Hippocampal formation (tissue), 2 donors: ENCODE measurements around the gene MRPL10.
"Not testable (repeated sequence)": the region's sequence is repeated elsewhere in the genome, so short reads cannot be mapped to it uniquely, and the experiment has no call there.

Experiments
- DNase-seq, 2 donors: peaks; one replicate each; lab custom pipeline; 2025; lab: John Stamatoyannopoulos, UW

Gene MRPL10

DNA sequence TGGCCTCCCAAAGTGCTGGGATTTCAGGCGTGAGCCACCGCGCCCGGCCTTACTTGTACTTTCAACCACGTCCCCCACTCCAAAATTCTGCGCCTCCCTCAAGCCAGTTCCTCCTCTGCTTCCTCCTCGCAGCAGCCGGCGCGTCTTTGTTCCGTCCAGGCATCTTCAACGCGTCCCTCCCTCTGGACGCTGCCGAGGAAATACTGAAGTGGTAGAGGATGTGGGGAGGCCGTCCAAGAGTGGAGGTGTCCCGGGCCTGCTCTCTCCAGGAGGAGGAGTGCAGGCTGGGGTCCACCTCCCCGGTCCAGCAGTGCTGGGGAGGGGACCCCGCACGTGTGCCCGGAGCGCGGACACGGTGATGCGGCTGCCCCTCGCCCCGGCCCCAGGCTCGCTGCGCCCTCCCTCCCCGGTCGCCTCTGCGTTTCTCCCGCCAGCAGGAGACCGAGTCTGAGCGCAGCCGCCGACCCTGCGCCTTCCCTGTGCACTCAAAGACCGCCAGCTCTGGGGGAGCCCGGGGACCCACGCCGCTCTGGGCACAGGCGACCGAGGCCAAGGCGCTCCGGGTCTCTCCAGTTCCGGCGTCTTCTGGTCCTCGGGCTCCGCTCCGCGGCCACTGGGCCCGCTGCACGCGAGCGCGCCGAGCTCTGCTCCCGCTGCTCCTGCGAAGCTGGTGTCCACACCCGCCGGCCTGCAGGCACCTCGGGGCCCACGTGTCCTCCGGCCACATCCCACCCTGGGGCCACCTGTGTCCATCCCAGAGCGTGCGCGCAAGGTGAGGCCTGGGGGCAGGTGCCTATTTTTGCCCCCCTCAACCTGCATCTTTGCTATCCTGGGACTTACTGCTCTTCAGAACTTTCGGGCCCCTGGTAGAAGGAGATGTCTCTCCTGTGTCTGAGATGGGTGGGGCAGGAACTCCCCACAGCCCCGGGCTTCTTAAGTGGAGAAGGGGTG lies 41.5 kb downstream of the MRPL10 start:
- DNase-seq: peak in 1 of 2 donors; percentile 16

DNA sequence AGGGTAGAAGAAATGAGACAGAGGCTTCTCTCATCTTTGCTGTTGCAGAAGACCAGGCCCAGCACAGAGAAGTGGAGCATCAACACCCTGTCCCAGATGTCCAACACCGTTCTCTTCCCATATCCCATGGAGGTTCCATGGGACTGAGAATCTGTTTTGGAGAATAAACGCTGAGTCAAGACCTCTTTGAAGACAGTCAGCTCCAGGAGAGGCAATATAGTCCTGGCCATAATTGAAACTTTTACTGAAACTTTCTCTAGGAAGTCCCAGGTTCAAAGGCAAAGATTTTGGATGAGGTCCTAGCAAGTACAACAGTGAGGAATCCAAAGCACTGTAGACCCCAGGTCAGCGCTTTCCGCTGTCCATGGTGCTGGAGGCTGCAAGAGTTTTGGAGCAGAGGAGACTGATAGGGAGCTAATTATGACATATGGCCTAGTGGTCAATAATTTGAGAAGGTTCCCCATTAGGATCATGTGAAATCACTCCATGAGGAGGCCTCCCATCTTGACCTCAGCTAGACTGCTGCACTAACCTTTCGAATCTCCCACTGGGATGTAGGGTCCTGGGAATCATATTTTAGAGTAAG lies 45.7 kb downstream of the MRPL10 start:
- DNase-seq: no peak

DNA sequence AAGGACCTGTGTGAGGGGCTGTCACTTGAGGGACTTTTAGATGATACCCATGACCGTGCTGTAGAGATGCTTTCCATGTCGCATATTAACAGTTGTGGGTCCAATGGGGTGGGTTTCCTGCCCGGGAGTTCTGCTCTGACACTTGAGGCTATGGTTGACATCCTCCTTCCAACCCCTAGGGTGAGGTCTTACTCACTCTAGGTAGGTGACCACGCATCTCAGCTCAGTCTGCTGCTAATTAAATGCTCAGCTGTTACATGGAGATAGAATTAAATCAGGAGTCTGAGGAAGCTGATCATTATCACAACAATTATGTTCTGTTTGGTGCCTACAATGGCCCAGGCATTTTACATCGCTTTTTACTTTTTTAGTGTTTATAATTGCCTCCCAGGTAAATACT lies 49.9 kb downstream of the MRPL10 start:
- no peak for DNase-seq

DNA sequence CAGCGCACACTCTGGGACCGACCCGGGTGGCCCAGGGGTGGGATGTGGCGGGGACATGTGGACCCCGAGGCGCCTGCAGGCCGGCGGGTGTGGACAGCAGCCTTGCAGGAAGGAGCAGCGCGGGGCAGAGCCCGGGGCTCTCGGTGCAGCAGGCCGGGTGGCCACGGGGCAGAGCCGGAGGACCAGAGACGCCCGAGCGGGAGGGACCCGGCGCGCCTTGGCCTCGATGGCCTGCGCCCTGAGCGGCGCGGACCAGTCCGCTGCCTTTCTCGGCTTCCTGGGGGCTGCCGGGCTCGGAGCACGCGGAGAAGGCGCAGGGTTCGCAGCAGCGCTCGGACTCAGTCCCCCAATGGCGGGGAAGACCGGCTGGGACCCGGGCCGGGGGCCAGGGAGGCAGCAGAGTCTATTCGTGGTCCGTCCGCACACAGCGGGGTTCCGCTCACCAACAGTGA lies 53.1 kb downstream of the MRPL10 start:
- no peak for DNase-seq

DNA sequence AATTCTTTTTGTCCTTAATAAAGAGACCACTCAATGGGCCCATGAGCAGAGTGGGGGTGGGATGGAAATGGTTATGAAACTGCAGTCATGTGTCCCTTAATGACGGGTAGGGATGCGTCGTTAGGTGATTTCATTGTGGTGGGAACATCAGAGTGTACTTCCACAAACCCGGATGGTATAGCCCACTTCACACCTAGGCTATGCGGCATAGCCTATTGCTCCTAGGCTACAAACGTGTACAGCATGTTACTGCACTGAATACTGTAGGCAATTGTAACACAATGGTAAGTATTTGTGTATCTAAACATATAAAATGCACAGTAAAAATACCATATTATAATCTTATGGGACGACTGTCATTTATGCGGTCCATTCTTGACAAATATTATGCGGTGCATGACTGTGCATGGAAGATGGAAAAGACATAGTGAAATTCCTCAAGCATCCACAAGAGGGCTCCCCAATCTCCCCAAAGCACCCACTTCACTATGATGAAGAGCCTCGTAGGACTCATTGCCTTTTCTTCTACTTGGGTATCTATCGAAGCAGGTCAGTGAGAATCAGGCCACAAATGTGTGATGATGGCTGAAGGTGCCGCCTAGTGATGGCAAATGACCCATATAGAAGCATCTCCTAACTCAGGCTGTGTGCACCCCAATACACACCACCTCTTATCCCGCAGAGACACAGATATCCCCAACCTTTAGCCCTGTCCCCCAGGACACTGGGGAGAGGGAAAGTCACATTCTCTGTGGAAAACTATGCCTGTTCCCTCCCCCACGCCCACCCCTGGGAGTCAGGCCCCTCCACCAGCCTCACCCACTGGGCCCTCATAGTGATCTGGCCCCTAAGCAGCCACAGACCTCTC lies 54.8 kb downstream of the MRPL10 start:
- no peak for DNase-seq

DNA sequence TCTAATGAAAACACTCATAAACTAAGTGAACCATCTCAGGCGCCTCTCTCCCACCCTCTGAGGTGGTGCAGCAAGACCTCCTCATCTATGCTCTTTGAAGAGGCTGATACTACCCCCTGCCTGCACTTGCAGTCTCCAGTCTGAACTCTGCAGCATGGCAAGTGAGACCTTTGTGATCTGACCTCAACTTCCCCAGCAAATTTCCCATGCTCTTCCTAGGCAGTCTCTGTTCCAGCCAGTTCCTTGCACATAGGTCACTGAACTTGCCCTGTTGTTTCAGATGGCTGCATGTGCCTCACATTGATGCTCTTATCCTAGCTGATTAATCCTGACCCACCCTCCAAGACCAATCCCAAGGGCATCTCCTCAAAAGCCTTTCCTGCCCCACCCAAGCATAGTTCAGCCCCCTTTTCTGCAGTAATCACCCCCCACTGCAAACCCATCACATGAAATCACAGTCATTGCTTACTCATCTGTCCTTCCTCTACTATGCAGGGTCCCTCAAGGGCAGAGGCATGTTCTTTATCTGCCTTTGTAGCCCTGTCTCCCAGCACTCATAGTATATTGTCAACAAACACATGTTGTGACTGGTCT lies 56.3 kb downstream of the MRPL10 start:
- DNase-seq: no peak

DNA sequence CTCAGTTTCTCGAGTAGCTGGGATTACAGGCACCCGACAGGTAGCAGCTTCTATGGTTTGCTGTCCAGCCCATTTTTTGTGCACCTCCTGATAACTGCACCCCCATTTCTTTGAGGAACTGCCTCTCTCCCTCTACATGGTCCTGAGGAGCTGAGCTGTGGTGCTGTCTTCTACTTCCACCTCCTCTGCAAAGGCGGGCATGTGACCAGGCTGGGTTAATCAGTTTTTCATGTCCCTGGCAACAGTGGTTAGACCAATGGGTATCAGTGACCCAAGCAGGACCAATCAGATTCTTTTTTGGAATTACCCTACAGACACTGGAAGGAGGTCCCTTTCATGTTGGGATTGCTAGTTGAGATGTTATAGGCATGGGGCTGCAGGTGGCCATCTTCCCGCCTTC lies 57.0 kb downstream of the MRPL10 start:
- no peak for DNase-seq

DNA sequence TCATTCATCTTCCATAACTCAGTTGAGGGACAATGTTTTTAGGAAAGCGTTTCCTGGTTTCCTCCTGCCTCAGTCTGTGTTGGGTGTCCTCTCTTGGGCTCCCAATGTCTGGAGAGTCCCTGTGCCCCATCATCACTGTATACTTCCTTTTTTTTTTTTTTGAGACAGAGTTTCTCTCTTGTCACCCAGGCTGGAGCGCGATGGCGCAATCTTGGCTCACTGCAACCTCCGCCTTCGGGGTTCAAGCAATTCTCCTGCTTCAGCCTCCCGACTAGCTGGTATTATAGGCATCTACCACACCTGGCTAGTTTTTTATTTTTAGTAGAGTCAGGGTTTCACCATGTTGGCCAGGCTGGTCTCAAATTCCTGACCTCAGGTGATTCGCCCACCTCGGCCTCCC lies 57.7 kb downstream of the MRPL10 start:
- not testable (repeated sequence) for DNase-seq
